ENCODE results near the gene PLXNA1. TPM values are rescaled to one million over a fixed set of nuclear protein-coding genes. Genes with fewer than 3 reads are reported as not detected.

PLXNA1 gene
- polyA plus RNA-seq, 1 experiment = 57.2 TPM

DNA sequence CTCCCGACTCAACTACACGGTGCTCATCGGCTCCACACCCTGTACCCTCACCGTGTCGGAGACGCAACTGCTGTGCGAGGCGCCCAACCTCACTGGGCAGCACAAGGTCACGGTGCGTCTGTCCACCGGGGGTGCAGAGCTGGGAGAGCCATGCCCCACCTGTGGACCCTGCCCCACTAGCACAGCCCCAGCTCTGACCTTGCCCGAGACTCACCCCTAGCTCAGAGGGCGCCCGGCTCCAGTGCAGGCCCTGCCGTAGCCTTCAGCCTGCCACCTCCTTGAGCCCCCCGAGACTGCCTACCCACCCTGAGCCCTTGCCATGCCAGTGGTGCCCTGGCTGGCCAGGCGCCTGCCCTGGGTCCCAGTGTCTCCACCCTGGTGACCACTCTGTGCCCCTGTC is 34.9 kb downstream of the PLXNA1 start:
- ChIA-PET POLR2A (no interaction called here), CTCF (interaction anchor here (0.7 to 1.3 kb wide), 4 partner anchors 8 to 339 kb away, joined by 3 to 5 read pairs (median 4); no protein-coding TSS in a partner anchor)
- TF ChIP-seq, protein P1, sequence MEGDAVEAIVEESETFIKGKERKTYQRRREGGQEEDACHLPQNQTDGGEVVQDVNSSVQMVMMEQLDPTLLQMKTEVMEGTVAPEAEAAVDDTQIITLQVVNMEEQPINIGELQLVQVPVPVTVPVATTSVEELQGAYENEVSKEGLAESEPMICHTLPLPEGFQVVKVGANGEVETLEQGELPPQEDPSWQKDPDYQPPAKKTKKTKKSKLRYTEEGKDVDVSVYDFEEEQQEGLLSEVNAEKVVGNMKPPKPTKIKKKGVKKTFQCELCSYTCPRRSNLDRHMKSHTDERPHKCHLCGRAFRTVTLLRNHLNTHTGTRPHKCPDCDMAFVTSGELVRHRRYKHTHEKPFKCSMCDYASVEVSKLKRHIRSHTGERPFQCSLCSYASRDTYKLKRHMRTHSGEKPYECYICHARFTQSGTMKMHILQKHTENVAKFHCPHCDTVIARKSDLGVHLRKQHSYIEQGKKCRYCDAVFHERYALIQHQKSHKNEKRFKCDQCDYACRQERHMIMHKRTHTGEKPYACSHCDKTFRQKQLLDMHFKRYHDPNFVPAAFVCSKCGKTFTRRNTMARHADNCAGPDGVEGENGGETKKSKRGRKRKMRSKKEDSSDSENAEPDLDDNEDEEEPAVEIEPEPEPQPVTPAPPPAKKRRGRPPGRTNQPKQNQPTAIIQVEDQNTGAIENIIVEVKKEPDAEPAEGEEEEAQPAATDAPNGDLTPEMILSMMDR (IDR thresholded peaks at IDR 0.05; ENCODE audit: insufficient read depth, low read depth, low read length) = no peak
- H3K36me3 ChIP-seq (ENCODE audit: control insufficient read depth, insufficient read depth, low read length) = peaks cover 77% of the 10 kb centered on the region
- no peak for DNase-seq (ENCODE audit: low read depth)
- no peaks in the 10 kb centered on the region for H3K27me3 ChIP-seq (ENCODE audit: control insufficient read depth, insufficient read depth, low read length)
- no peak overlapping the region for H3K4me3 ChIP-seq (ENCODE audit: low read depth, low read length)

DNA sequence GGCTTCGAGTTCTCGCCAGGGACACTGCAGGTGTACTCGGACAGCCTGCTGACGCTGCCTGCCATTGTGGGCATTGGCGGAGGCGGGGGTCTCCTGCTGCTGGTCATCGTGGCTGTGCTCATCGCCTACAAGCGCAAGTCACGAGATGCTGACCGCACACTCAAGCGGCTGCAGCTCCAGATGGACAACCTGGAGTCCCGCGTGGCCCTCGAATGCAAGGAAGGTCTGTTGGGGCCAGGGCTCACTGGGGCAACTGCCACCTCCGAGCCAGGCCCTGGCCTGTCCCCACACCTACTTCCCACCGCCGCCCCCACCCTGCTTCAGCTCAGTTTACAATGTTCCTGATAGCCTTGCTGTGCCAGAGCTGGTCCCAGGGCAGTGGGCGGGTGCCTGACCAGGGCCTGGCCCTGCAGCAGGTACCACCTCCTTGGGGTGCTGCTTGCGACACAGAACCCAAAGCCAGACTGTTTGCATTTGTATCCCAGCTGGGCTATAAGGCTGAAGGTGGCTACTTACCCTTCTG is 35.5 kb downstream of the PLXNA1 start:
- POLR2A ChIA-PET = no interaction called here
- peaks cover 79% of the 10 kb centered on the region for H3K36me3 ChIP-seq (ENCODE audit: control insufficient read depth, insufficient read depth, low read length)
- H3K27me3 ChIP-seq (ENCODE audit: control insufficient read depth, insufficient read depth, low read length) = no peaks in the 10 kb centered on the region
- CTCF ChIA-PET = interaction anchor here (1.1 to 1.3 kb wide), 3 partner anchors 17 to 340 kb away, joined by 4 to 5 read pairs (median 4); no protein-coding TSS in a partner anchor
- DNase-seq (ENCODE audit: low read depth) = no peak
- TF ChIP-seq, protein P1 (IDR thresholded peaks at IDR 0.05; ENCODE audit: insufficient read depth, low read depth, low read length) = no peak
- no peak overlapping the region for H3K4me3 ChIP-seq (ENCODE audit: low read depth, low read length)

DNA sequence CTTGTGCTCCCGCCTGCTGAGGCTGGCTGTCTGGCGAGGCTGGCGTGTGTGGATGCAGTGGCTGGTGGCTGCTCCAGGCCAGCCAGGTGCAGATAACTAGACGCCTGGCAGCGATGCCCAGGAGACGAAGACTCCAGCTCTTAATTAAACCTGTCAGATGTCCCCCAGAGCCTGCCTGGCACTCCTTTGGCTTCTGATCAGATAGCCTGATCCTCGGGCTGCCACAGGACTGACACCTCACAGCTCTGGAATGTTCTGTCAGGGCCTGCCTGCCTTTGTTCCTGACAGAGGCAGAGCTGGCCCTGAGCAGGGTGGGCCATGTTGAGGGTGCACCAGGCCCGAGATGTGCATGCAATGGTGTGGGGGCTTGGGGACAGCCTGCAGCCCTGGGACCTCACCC is 36.5 kb downstream of the PLXNA1 start:
- Histone ChIP-seq H3K27me3 (ENCODE audit: control insufficient read depth, insufficient read depth, low read length) (no peaks in the 10 kb centered on the region), H3K36me3 (ENCODE audit: control insufficient read depth, insufficient read depth, low read length) (peaks cover 77% of the 10 kb centered on the region), H3K4me3 (ENCODE audit: low read depth, low read length) (no peak overlapping the region)
- TF ChIP-seq, protein P1 (IDR thresholded peaks at IDR 0.05; ENCODE audit: insufficient read depth, low read depth, low read length) = no peak
- POLR2A ChIA-PET = interaction anchor here (0.6 kb wide), 1 partner anchor 567 kb away, joined by 4 read pairs; no protein-coding TSS in a partner anchor
- no peak for DNase-seq (ENCODE audit: low read depth)
- CTCF ChIA-PET = interaction anchor here (0.9 to 1.2 kb wide), 2 partner anchors 9 to 436 kb away, joined by 3 to 5 read pairs; no protein-coding TSS in a partner anchor

DNA sequence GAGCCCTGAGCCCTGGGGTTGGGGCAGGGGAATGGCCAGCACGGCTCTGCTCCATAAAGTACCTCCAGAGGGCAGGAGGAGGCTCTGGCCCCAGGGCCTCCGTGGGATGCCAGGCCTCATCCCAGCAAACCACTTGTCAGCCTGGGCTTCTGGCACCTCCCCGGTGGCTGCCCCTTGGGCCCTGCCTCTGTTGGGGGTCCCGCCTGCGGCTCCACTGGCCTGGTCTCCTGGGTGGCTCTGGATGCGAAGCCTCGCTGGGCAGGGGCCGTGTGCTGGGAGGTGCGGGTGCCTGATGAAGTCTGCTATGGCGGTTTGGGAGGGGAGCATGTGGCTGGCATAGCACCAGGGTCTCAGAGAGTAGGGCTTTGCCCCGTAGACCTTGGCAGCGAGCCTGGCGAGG is 37.6 kb downstream of the PLXNA1 start:
- no peak overlapping the region for H3K4me3 ChIP-seq (ENCODE audit: low read depth, low read length)
- H3K27me3 ChIP-seq (ENCODE audit: control insufficient read depth, insufficient read depth, low read length) = no peaks in the 10 kb centered on the region
- POLR2A ChIA-PET = no interaction called here
- CTCF ChIA-PET = interaction anchor here (1.2 kb wide), 1 partner anchor 10 kb away, joined by 3 read pairs; no protein-coding TSS in a partner anchor
- peaks cover 76% of the 10 kb centered on the region for H3K36me3 ChIP-seq (ENCODE audit: control insufficient read depth, insufficient read depth, low read length)
- TF ChIP-seq, protein P1 (IDR thresholded peaks at IDR 0.05; ENCODE audit: insufficient read depth, low read depth, low read length) = no peak
- no peak for DNase-seq (ENCODE audit: low read depth)

DNA sequence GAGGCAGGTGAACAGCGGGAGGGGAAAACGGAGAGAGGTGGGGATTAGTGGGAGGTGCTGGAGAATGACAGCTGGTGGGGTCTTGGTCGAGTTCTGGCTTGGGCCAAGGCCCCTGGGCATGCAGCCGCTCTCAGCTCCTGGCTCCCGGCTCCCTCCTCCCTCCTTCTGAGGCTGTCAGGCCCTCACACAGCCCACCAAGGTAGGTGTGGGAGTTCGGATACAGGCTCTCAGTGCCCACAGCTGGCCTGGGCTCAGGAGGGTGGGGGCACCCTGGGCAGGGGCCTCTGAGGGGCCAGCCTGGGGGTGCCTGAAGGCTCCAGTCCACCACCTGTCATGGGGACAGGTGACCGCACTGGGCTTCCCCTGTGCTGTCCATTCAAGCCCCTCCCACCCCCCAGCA is 39.9 kb downstream of the PLXNA1 start:
- H3K27me3 ChIP-seq (ENCODE audit: control insufficient read depth, insufficient read depth, low read length) = no peaks in the 10 kb centered on the region
- no peak for DNase-seq (ENCODE audit: low read depth)
- ChIA-PET CTCF (interaction anchor here (0.7 kb wide), 1 partner anchor 12 kb away, joined by 3 read pairs; no protein-coding TSS in a partner anchor), POLR2A (no interaction called here)
- H3K36me3 ChIP-seq (ENCODE audit: control insufficient read depth, insufficient read depth, low read length) = peaks cover 72% of the 10 kb centered on the region
- TF ChIP-seq, protein P1 (IDR thresholded peaks at IDR 0.05; ENCODE audit: insufficient read depth, low read depth, low read length) = no peak
- no peak overlapping the region for H3K4me3 ChIP-seq (ENCODE audit: low read depth, low read length)
